A549 (cell line): ENCODE results near the gene EPHB1.

Source experiments
- CEBPB ChIP-seq, 2 experiments: fragments of >200 bp in 1 of 2; sonication (Bioruptor Twin) in 1 of 2; formaldehyde crosslinking in 1 of 2; IDR thresholded peaks; 2 replicates each; pipeline ENCODE4 v1.6.1; 2012 to 2016
- EP300 ChIP-seq, 2 experiments: fragments of >200 bp; sonication (Bioruptor Twin); formaldehyde crosslinking; IDR thresholded peaks; 2 replicates in 1 of 2; 3 replicates in 1 of 2; pipeline ENCODE4 v1.6.1; 2016 to 2017
- POLR2A ChIP-seq: IDR thresholded peaks from 2 replicates; pipeline ENCODE4 v1.6.1; 2012; ENCODE audit warnings: mild to moderate bottlenecking, low read length
- RFX5 ChIP-seq: fragments of 450-650 bp; IDR thresholded peaks from 2 replicates; pipeline ENCODE4 v1.7.1; 2014; ENCODE audit warnings: antibody characterized with exemption, mild to moderate bottlenecking, moderate library complexity
- TFCP2L1 ChIP-seq: fragments of 250-450 bp; sonication (Bioruptor Pico); IDR thresholded peaks from 2 replicates; pipeline ENCODE4 v1.5.0; 2021; ENCODE audit warnings: mild to moderate bottlenecking
- TF ChIP-seq, protein P1 (sequence below): fragments of >200 bp; sonication (Bioruptor Twin); formaldehyde crosslinking; IDR thresholded peaks from 3 replicates; pipeline ENCODE4 v1.5.1; 2016
- TF ChIP-seq, protein P2 (sequence below): IDR thresholded peaks from 2 replicates; pipeline ENCODE4 v1.6.1; 2012
- TF ChIP-seq, protein P3 (sequence below): IDR thresholded peaks from 2 replicates; pipeline ENCODE4 v1.6.1; 2012

DNA sequence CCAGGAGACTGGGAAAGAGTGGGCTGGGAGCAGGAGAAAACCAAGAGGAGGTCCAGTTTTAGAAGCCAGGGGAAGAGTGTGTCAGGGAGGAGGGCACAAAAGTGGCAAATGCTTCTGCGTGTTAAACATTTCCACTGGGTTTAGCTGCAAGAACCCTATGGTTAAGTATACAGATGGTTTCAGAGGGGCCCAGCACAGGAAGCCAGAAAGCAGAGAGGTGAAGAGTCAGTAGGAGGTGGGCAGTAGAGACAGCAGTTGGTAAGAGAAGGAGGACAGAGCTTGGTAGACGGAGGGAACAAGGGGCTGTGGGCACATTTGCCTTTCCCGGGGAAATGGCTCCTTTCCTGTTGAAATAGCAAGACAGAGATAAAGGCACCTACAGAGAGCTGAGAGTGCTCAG lies 133.8 kb downstream of the EPHB1 start:
- TF ChIP-seq, protein P1, sequence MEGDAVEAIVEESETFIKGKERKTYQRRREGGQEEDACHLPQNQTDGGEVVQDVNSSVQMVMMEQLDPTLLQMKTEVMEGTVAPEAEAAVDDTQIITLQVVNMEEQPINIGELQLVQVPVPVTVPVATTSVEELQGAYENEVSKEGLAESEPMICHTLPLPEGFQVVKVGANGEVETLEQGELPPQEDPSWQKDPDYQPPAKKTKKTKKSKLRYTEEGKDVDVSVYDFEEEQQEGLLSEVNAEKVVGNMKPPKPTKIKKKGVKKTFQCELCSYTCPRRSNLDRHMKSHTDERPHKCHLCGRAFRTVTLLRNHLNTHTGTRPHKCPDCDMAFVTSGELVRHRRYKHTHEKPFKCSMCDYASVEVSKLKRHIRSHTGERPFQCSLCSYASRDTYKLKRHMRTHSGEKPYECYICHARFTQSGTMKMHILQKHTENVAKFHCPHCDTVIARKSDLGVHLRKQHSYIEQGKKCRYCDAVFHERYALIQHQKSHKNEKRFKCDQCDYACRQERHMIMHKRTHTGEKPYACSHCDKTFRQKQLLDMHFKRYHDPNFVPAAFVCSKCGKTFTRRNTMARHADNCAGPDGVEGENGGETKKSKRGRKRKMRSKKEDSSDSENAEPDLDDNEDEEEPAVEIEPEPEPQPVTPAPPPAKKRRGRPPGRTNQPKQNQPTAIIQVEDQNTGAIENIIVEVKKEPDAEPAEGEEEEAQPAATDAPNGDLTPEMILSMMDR: no peak
- no peak for TF ChIP-seq RFX5
- TF ChIP-seq, protein P2, sequence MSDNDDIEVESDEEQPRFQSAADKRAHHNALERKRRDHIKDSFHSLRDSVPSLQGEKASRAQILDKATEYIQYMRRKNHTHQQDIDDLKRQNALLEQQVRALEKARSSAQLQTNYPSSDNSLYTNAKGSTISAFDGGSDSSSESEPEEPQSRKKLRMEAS: no peak
- TF ChIP-seq TFCP2L1 (CRISPR knock-in tag): no peak
- TF ChIP-seq CEBPB (IDR thresholded peaks at IDR 0.05): no peak
- TF ChIP-seq POLR2A: no peak
- TF ChIP-seq, protein P3, sequence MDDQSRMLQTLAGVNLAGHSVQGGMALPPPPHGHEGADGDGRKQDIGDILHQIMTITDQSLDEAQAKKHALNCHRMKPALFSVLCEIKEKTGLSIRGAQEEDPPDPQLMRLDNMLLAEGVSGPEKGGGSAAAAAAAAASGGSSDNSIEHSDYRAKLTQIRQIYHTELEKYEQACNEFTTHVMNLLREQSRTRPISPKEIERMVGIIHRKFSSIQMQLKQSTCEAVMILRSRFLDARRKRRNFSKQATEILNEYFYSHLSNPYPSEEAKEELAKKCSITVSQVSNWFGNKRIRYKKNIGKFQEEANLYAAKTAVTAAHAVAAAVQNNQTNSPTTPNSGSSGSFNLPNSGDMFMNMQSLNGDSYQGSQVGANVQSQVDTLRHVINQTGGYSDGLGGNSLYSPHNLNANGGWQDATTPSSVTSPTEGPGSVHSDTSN: no peak
- TF ChIP-seq EP300 (IDR thresholded peaks at IDR 0.05): no peak
